GM19467 (cell line): ENCODE data around the gene NUDT9.
"Not testable (repeated sequence)": the region's sequence is repeated elsewhere in the genome, so short reads cannot be mapped to it uniquely, and the experiment has no call there.

Experiments used
- ATAC-seq: cut with Tn5 transposase; IDR thresholded peaks from one replicate; pipeline ENCODE4 v1.9.1; 2021; ENCODE audit warnings: mild to moderate bottlenecking, moderate library complexity; ENCODE audit not compliant: unreplicated experiment

The NUDT9 gene

GRCh38 chr4:87406902-87407301, 15.5 kb upstream of the NUDT9 start:
- not testable (repeated sequence) for ATAC-seq

- ATAC-seq = no peak
Measured at GRCh38 chr4:87409420-87409939, 12.9 kb upstream of the NUDT9 start.

GRCh38 chr4:87410157-87410556, 12.2 kb upstream of the NUDT9 start:
- ATAC-seq = no peak

GRCh38 chr4:87410679-87411078, 11.7 kb upstream of the NUDT9 start:
- no peak for ATAC-seq

GRCh38 chr4:87414816-87415215, 7.6 kb upstream of the NUDT9 start:
- ATAC-seq = no peak

- ATAC-seq = no peak
Measured at GRCh38 chr4:87416965-87417364, 5.4 kb upstream of the NUDT9 start.

- ATAC-seq = not testable (repeated sequence)
Measured at GRCh38 chr4:87418410-87418809, 4.0 kb upstream of the NUDT9 start.

GRCh38 chr4:87419578-87420249, 2.7 kb upstream of the NUDT9 start:
- ATAC-seq = no peak

- ATAC-seq = no peak
Measured at GRCh38 chr4:87420276-87420830, 2.0 kb upstream of the NUDT9 start.

- no peak for ATAC-seq
Measured at GRCh38 chr4:87423317-87424098, 1.1 kb downstream of the NUDT9 start.

- ATAC-seq = not testable (repeated sequence)
Measured at GRCh38 chr4:87424099-87424543, 1.7 kb downstream of the NUDT9 start.

GRCh38 chr4:87425711-87426110, 3.3 kb downstream of the NUDT9 start:
- ATAC-seq = no peak

GRCh38 chr4:87426865-87427517, 4.6 kb downstream of the NUDT9 start:
- no peak for ATAC-seq

GRCh38 chr4:87427518-87427868, 5.1 kb downstream of the NUDT9 start:
- no peak for ATAC-seq

- ATAC-seq = no peak
Measured at GRCh38 chr4:87428979-87429378, 6.6 kb downstream of the NUDT9 start.

- no peak for ATAC-seq
Measured at GRCh38 chr4:87430038-87430437, 7.7 kb downstream of the NUDT9 start.

- ATAC-seq = no peak
Measured at GRCh38 chr4:87433342-87433741, 11.0 kb downstream of the NUDT9 start.

- ATAC-seq = no peak
Measured at GRCh38 chr4:87442889-87443288, 20.5 kb downstream of the NUDT9 start.

- no peak for ATAC-seq
Measured at GRCh38 chr4:87444741-87445140, 22.4 kb downstream of the NUDT9 start.

GRCh38 chr4:87445964-87446363, 23.6 kb downstream of the NUDT9 start:
- ATAC-seq = no peak

- not testable (repeated sequence) for ATAC-seq
Measured at GRCh38 chr4:87446375-87446774, 24.0 kb downstream of the NUDT9 start.
